A549 (cell line): ENCODE data around the gene PAFAH2.

ENCODE experiments used
- CHD2 ChIP-seq: fragments of 150-350 bp; IDR thresholded peaks from 2 replicates; pipeline ENCODE4 v1.6.1; 2014; ENCODE audit warnings: low read length; ENCODE audit not compliant: partially characterized antibody
- POLR2A ChIP-seq: IDR thresholded peaks from 2 replicates; pipeline ENCODE4 v1.6.1; 2012; ENCODE audit warnings: mild to moderate bottlenecking, low read length
- RCOR1 ChIP-seq: fragments of 150-350 bp; IDR thresholded peaks from 2 replicates; pipeline ENCODE4 v1.6.1; 2014; ENCODE audit warnings: antibody characterized with exemption, low read length, low read depth
- RFX5 ChIP-seq: fragments of 450-650 bp; IDR thresholded peaks from 2 replicates; pipeline ENCODE4 v1.7.1; 2014; ENCODE audit warnings: antibody characterized with exemption, mild to moderate bottlenecking, moderate library complexity
- TF ChIP-seq, protein P1 (sequence below): fragments of >200 bp; sonication (Bioruptor Twin); formaldehyde crosslinking; IDR thresholded peaks from 3 replicates; pipeline ENCODE4 v1.5.1; 2016

DNA sequence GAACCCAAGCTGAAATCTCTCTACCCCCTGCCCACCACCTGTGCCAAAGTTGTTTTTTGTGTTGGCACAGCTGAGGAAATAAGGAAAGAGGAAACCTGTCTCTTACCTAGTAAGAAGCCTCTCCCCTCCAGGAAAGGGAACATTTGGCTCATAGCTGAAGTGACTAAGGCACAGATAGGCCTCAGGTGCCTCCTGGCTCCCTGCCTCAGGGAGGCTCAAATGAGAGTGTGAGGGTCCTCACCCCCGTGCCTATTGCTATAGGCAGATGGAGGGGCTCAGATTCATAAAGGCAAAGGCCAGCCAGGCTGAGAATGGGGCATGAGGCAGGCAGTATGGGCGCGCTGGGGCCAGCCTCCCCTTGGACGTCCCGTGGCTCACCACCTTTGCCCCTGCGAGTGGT, 40.6 kb upstream of the PAFAH2 start:
- TF ChIP-seq POLR2A, result no peak
- TF ChIP-seq, protein P1, sequence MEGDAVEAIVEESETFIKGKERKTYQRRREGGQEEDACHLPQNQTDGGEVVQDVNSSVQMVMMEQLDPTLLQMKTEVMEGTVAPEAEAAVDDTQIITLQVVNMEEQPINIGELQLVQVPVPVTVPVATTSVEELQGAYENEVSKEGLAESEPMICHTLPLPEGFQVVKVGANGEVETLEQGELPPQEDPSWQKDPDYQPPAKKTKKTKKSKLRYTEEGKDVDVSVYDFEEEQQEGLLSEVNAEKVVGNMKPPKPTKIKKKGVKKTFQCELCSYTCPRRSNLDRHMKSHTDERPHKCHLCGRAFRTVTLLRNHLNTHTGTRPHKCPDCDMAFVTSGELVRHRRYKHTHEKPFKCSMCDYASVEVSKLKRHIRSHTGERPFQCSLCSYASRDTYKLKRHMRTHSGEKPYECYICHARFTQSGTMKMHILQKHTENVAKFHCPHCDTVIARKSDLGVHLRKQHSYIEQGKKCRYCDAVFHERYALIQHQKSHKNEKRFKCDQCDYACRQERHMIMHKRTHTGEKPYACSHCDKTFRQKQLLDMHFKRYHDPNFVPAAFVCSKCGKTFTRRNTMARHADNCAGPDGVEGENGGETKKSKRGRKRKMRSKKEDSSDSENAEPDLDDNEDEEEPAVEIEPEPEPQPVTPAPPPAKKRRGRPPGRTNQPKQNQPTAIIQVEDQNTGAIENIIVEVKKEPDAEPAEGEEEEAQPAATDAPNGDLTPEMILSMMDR, result no peak
- TF ChIP-seq RFX5, result no peak
- TF ChIP-seq RCOR1, result no peak
- TF ChIP-seq CHD2, result no peak
